NK-92 treated with Interleukin-12 subunit alpha and Interleukin-12 subunit beta, amount 100 ng/mL, for 24 hours (cell line): ENCODE data around the gene FEM1C.

Experiments used
- DNase-seq: peaks from one replicate; lab custom pipeline; 2025; lab: John Stamatoyannopoulos, UW

The FEM1C gene

GRCh38 chr5:115544436-115545350, at the start of gene FEM1C:
Gene FEM1C (minus strand): TSS chr5:115544775. CDS start chr5:115543493, 1,282 bp downstream.
- peak; percentile 97 for DNase-seq

GRCh38 chr5:115589043-115589442, 44.5 kb upstream of the FEM1C start:
- DNase-seq, result no peak

GRCh38 chr5:115588640-115589039, 44.1 kb upstream of the FEM1C start:
- DNase-seq, result no peak

- no peak for DNase-seq
These were observed 42.1 kb upstream of the FEM1C start for GRCh38 chr5:115586525-115587146.

- DNase-seq, result no peak
These were observed 40.7 kb upstream of the FEM1C start for GRCh38 chr5:115585265-115585664.

GRCh38 chr5:115584501-115584900, 39.9 kb upstream of the FEM1C start:
- DNase-seq, result no peak

- no peak for DNase-seq
These were observed 38.9 kb upstream of the FEM1C start for GRCh38 chr5:115583474-115583873.

GRCh38 chr5:115580941-115581340, 36.4 kb upstream of the FEM1C start:
- no peak for DNase-seq

- no peak for DNase-seq
These were observed 35.2 kb upstream of the FEM1C start for GRCh38 chr5:115579747-115580173.

GRCh38 chr5:115579216-115579615, 34.6 kb upstream of the FEM1C start:
- no peak for DNase-seq

- no peak for DNase-seq
These were observed 34.1 kb upstream of the FEM1C start for GRCh38 chr5:115578657-115579056.

GRCh38 chr5:115577741-115578140, 33.2 kb upstream of the FEM1C start:
- DNase-seq, result no peak

- no peak for DNase-seq
These were observed 32.8 kb upstream of the FEM1C start for GRCh38 chr5:115577329-115577728.

- DNase-seq, result no peak
These were observed 30.8 kb upstream of the FEM1C start for GRCh38 chr5:115575167-115576070.

- DNase-seq, result no peak
These were observed 28.6 kb upstream of the FEM1C start for GRCh38 chr5:115573133-115573532.

- no peak for DNase-seq
These were observed 26.9 kb upstream of the FEM1C start for GRCh38 chr5:115571441-115571878.

GRCh38 chr5:115568668-115569067, 24.1 kb upstream of the FEM1C start:
- no peak for DNase-seq

- no peak for DNase-seq
These were observed 20.7 kb upstream of the FEM1C start for GRCh38 chr5:115565233-115565632.

- DNase-seq, result no peak
These were observed 16.6 kb upstream of the FEM1C start for GRCh38 chr5:115561176-115561575.

- no peak for DNase-seq
These were observed 14.9 kb upstream of the FEM1C start for GRCh38 chr5:115559524-115559923.

GRCh38 chr5:115558388-115558956, 13.9 kb upstream of the FEM1C start:
- no peak for DNase-seq
